CD14-positive monocyte (primary cell): ENCODE results near the gene FRMD3. TPM values are rescaled to one million over a fixed set of nuclear protein-coding genes. Genes with fewer than 3 reads are reported as not detected.

Source experiments
- DNase-seq, 3 donors: peaks; one replicate each; pipeline ENCODE4 v3.0.0-alpha.2; 2011 to 2022
- H2AFZ ChIP-seq: 2 replicates; pipeline ENCODE4 v1.6.0; 2012; ENCODE audit warnings: mild to moderate bottlenecking, low read depth, low read length, inconsistent platforms; ENCODE audit not compliant: insufficient read depth, poor library complexity, severe bottlenecking
- H3K27ac ChIP-seq, 2 donors: 1 replicate in 1 of 2; 2 replicates in 1 of 2; pipeline ENCODE4 v1.5.1; 2012 to 2013; ENCODE audit warnings: low read length in 2 of 2, control low read depth in 1 of 2, inconsistent platforms in 1 of 2, low read depth in 1 of 2, mild to moderate bottlenecking in 1 of 2
- H3K27me3 ChIP-seq, 2 donors: one replicate each; pipeline versions ENCODE4 v1.6.0 to v1.6.1; 2011 to 2013; ENCODE audit warnings: low read length in 2 of 2; ENCODE audit not compliant: control insufficient read depth in 2 of 2, insufficient read depth in 2 of 2
- H3K36me3 ChIP-seq, 2 donors: replicated peaks in 1 of 2; 1 replicate in 1 of 2; 2 replicates in 1 of 2; pipeline versions ENCODE4 v1.5.1 to v1.6.1; 2012 to 2013; ENCODE audit warnings: low read length in 2 of 2, control low read depth in 1 of 2, inconsistent platforms in 1 of 2, mild to moderate bottlenecking in 1 of 2; ENCODE audit not compliant: insufficient read depth in 2 of 2, control insufficient read depth in 1 of 2
- H3K4me1 ChIP-seq, 2 donors: 1 replicate in 1 of 2; 2 replicates in 1 of 2; pipeline versions ENCODE4 v1.5.1 to v1.6.1; 2012 to 2013; ENCODE audit warnings: low read length in 2 of 2, control low read depth in 1 of 2, inconsistent platforms in 1 of 2, mild to moderate bottlenecking in 1 of 2, moderate library complexity in 1 of 2; ENCODE audit not compliant: insufficient read depth in 2 of 2, control insufficient read depth in 1 of 2
- H3K4me2 ChIP-seq: replicated peaks from 2 replicates; pipeline ENCODE3; 2012; ENCODE audit warnings: low read length, moderate library complexity, mild to moderate bottlenecking; ENCODE audit not compliant: poor library complexity, severe bottlenecking; ENCODE audit errors: extremely low read depth
- H3K4me3 ChIP-seq, 3 experiments: fragments of 200-600 bp in 1 of 3; sonication (generic) in 1 of 3; replicated peaks in 1 of 3; 1 replicate in 2 of 3; 2 replicates in 1 of 3; pipeline ENCODE4 v1.5.1; 2011 to 2013; ENCODE audit warnings: low read length in 3 of 3, mild to moderate bottlenecking in 3 of 3, control low read depth in 2 of 3, low read depth in 2 of 3, inconsistent platforms in 1 of 3, moderate library complexity in 1 of 3
- H3K79me2 ChIP-seq: 2 replicates; pipeline ENCODE4 v1.6.0; 2012; ENCODE audit warnings: mild to moderate bottlenecking, control low read depth, inconsistent platforms, low read length, moderate library complexity; ENCODE audit not compliant: insufficient read depth
- H3K9ac ChIP-seq: 2 replicates; pipeline ENCODE4 v1.6.0; 2017; ENCODE audit warnings: low read length, mild to moderate bottlenecking; ENCODE audit not compliant: insufficient read depth, poor library complexity, severe bottlenecking
- H3K9me3 ChIP-seq, 2 donors: replicated peaks in 1 of 2; 1 replicate in 1 of 2; 2 replicates in 1 of 2; pipeline versions ENCODE4 v1.5.1 to v1.6.1; 2012 to 2013; ENCODE audit warnings: low read length in 2 of 2, control low read depth in 1 of 2; ENCODE audit not compliant: control insufficient read depth in 1 of 2, insufficient read depth in 1 of 2
- H4K20me1 ChIP-seq: 2 replicates; pipeline ENCODE4 v1.6.0; 2012; ENCODE audit warnings: mild to moderate bottlenecking, low read length, control low read depth, moderate library complexity; ENCODE audit not compliant: insufficient read depth
- H3K27ac Mint-ChIP-seq, 7 donors: one replicate each; pipeline ENCODE4 v1.8.0; 2020; ENCODE audit warnings: mild to moderate bottlenecking in 7 of 7, mixed read lengths in 7 of 7, moderate library complexity in 6 of 7, inconsistent platforms in 2 of 7
- H3K27me3 Mint-ChIP-seq, 3 donors: one replicate each; pipeline ENCODE4 v1.8.0; 2021 to 2022; ENCODE audit warnings: low read depth in 3 of 3, mild to moderate bottlenecking in 3 of 3, mixed read lengths in 3 of 3, moderate library complexity in 3 of 3, inconsistent platforms in 1 of 3
- H3K36me3 Mint-ChIP-seq, 2 donors: one replicate each; pipeline ENCODE4 v1.8.0; 2020; ENCODE audit warnings: mixed read lengths in 2 of 2, inconsistent platforms in 1 of 2, mild to moderate bottlenecking in 1 of 2
- H3K4me1 Mint-ChIP-seq: one replicate; pipeline ENCODE4 v1.8.0; 2020; ENCODE audit warnings: mild to moderate bottlenecking, mixed read lengths
- H3K4me3 Mint-ChIP-seq, 2 donors: one replicate each; pipeline ENCODE4 v1.8.0; 2020; ENCODE audit warnings: mild to moderate bottlenecking in 2 of 2, mixed read lengths in 2 of 2, moderate library complexity in 1 of 2
- H3K9me3 Mint-ChIP-seq, 7 donors: one replicate each; pipeline ENCODE4 v1.8.0; 2020 to 2022; ENCODE audit warnings: mixed read lengths in 7 of 7, mild to moderate bottlenecking in 6 of 7, moderate library complexity in 6 of 7, inconsistent platforms in 2 of 7
- WGBS: methylation state at CpG from one replicate; pipeline ENCODE4 v1.1.5; 2013; ENCODE audit warnings: missing lambda C conversion rate; ENCODE audit not compliant: insufficient coverage; 5-methylcytosine and 5-hydroxymethylcytosine counted together
- intact Hi-C, 2 donors: fragments of 100-400 bp; cut with micrococcal nuclease; formaldehyde crosslinking; loops; one replicate each; pipeline versions ENCODE4 v1.15.0 to v1.15.1; 2023
- polyA plus RNA-seq, 3 donors: library from polyadenylated mRNA; depleted of rRNA in 1 of 3; unstranded in 2 of 3; stranded (reverse) in 1 of 3; fragments of 300-500 nt in 2 of 3; fragments of >200 nt in 1 of 3; fragmentation: Illumina TruSeq in 2 of 3; gene quantifications; 1 replicate in 2 of 3; 2 replicates in 1 of 3; pipeline ENCODE4 v1.2.3, GENCODE V29; 2012 to 2021
- TF ChIP-seq, protein P1 (sequence below): fragments of 200-600 bp; IDR thresholded peaks from one replicate; pipeline ENCODE4 v1.8.0; 2022; ENCODE audit warnings: antibody characterized with exemption, mild to moderate bottlenecking

The FRMD3 gene
- polyA plus RNA-seq, 3 donors = 2.8 to 9.8 (median 4.2) TPM

DNA sequence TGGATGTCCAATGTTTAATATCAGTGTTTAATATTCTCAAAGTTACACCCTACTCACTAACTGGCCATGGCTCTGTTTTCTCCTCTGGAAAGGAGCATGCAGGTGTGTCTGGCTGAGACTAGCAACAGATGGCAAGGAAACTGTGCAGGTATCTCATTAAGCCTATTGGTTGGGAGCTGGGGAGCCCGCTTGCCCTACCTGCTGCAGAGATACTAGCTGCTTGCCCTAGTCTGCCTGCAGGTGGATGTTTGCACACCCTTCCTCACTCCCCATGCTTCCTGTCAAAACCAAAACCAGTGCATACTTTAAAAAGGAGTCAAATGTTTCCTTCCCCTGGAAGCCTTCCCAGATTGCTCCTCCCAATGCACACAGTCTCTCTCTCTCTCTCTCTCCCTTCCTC is 247.0 kb downstream of the FRMD3 start:
- H3K27ac ChIP-seq = no peak overlapping the region

DNA sequence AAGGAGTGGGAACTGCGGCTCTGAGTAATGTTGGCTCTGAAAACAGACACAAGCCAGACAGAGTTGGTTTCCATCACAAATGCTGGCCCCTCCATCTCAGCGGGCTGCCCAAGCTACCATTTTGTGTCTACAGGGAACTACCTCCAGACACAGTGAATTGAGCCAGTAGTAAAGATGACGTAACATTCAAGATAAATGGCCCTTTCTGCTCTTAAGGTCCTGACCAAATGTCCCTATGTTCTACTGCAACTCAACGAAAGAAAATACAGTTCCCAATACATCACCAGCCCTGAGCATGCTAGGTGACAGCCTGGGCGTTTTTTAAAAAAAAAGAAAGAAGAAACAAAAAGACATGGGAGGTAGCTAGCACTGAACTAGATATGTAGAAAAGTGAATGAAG is 247.5 kb downstream of the FRMD3 start:
- H3K27me3 Mint-ChIP-seq = peaks cover 0 to 2% (median 0%) of the 10 kb centered on the region in 3 donors
- Histone ChIP-seq H2AFZ (no peak overlapping the region), H3K4me2 (no peak overlapping the region), H3K36me3 (peaks cover 0 to 7% of the 10 kb centered on the region in 2 donors), H3K9ac (no peak overlapping the region), H4K20me1 (no peaks in the 10 kb centered on the region), H3K4me1 (no peaks in the 10 kb centered on the region), H3K79me2 (no peaks in the 10 kb centered on the region), H3K9me3 (no peaks in the 10 kb centered on the region), H3K4me3 (no peak overlapping the region), H3K27me3 (no peaks in the 10 kb centered on the region), H3K27ac (no peak overlapping the region)
- WGBS = 67% methylated on average over 3 of the region's 5 CpGs
- TF ChIP-seq, protein P1, sequence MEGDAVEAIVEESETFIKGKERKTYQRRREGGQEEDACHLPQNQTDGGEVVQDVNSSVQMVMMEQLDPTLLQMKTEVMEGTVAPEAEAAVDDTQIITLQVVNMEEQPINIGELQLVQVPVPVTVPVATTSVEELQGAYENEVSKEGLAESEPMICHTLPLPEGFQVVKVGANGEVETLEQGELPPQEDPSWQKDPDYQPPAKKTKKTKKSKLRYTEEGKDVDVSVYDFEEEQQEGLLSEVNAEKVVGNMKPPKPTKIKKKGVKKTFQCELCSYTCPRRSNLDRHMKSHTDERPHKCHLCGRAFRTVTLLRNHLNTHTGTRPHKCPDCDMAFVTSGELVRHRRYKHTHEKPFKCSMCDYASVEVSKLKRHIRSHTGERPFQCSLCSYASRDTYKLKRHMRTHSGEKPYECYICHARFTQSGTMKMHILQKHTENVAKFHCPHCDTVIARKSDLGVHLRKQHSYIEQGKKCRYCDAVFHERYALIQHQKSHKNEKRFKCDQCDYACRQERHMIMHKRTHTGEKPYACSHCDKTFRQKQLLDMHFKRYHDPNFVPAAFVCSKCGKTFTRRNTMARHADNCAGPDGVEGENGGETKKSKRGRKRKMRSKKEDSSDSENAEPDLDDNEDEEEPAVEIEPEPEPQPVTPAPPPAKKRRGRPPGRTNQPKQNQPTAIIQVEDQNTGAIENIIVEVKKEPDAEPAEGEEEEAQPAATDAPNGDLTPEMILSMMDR = no peak
- H3K4me3 Mint-ChIP-seq = no peak overlapping the region
- no peak overlapping the region for H3K27ac Mint-ChIP-seq
- intact Hi-C loops = no loop called here
- no peak for DNase-seq
- peaks cover 0 to 6% (median 0%) of the 10 kb centered on the region in 7 donors for H3K9me3 Mint-ChIP-seq
- peaks cover 16 to 36% of the 10 kb centered on the region in 2 donors for H3K36me3 Mint-ChIP-seq
- H3K4me1 Mint-ChIP-seq = no peaks in the 10 kb centered on the region

More for the DNA sequence above, 247.0 kb downstream of the FRMD3 start:
- TF ChIP-seq, protein P1 = no peak
- no peak overlapping the region for H2AFZ ChIP-seq
- H4K20me1 ChIP-seq = no peaks in the 10 kb centered on the region
- H3K9ac ChIP-seq = no peak overlapping the region
- DNase-seq = no peak
- Mint-ChIP-seq H3K9me3 (peaks cover 0 to 6% (median 0%) of the 10 kb centered on the region in 7 donors), H3K4me3 (no peak overlapping the region), H3K4me1 (no peaks in the 10 kb centered on the region), H3K36me3 (peaks cover 16 to 39% of the 10 kb centered on the region in 2 donors), H3K27me3 (peaks cover 0 to 2% (median 0%) of the 10 kb centered on the region in 3 donors), H3K27ac (no peak overlapping the region)
- no peak overlapping the region for H3K4me3 ChIP-seq
- 100% methylated on average over 1 of the region's 1 CpG for WGBS
- no peaks in the 10 kb centered on the region for H3K9me3 ChIP-seq
- no peaks in the 10 kb centered on the region for H3K79me2 ChIP-seq
- no peaks in the 10 kb centered on the region for H3K4me1 ChIP-seq
- H3K27me3 ChIP-seq = no peaks in the 10 kb centered on the region
- intact Hi-C loops = no loop called here
- peaks cover 0 to 13% of the 10 kb centered on the region in 2 donors for H3K36me3 ChIP-seq
- no peak overlapping the region for H3K4me2 ChIP-seq
